Measurements from ENCODE around the gene ZNF284.

ZNF284 gene

DNA sequence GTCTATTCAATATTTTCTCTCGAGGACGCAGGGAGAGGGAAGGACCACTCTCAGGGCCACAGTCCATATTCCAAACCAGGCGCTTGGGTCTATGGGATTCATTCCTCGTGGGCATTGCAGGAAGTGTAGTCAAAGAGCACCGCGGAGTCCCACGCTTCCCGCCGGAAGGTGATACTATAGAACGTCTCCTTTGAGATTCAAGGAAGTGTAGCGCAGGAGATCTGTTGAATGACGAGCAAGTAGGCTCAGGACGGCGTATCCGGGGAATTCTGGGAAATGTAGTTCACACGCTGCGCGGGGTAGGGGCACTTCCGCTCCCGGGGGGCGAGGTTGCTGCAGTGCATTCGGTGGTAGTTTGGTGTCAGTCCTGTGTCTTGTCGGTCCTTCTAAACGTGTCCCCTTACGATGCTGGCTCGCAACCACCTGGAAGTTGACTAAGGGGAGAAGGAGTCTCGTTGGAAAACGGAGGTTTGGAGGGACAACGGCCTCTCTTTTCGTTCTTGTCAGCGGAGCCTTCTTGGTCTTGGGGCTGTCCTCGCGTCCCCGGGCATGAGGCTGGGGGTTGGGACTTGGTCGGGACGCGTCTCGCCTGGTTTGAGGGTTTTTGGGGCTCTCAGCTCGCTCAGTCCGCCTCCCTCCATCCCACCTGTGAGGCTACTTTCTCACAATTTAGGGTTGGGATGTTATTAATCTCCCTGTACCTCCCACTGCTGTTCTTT lies at the start of gene ZNF284:
TSS of gene ZNF284 (plus strand) at position 336 of the 719 bp plus-strand sequence. CDS start 4,231 bp downstream, outside the sequence.
- peak; percentile 14 for DNase-seq

DNA sequence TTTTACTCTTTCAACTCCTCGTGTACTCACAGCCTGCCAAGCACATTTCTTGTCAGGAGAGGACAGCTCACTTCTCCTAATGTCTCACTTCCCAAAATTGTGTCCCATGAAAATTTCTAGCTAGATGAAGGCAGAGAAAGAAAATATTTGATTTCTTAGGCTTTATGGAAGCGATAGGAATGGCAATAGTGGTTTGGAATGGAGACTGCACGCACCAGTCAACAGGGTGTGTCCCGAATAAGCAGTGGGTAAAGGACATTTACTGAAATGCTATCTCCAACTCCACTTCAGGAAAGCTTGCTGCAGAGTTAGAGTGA lies 47.1 kb upstream of the ZNF284 start:
- no peak for DNase-seq

DNA sequence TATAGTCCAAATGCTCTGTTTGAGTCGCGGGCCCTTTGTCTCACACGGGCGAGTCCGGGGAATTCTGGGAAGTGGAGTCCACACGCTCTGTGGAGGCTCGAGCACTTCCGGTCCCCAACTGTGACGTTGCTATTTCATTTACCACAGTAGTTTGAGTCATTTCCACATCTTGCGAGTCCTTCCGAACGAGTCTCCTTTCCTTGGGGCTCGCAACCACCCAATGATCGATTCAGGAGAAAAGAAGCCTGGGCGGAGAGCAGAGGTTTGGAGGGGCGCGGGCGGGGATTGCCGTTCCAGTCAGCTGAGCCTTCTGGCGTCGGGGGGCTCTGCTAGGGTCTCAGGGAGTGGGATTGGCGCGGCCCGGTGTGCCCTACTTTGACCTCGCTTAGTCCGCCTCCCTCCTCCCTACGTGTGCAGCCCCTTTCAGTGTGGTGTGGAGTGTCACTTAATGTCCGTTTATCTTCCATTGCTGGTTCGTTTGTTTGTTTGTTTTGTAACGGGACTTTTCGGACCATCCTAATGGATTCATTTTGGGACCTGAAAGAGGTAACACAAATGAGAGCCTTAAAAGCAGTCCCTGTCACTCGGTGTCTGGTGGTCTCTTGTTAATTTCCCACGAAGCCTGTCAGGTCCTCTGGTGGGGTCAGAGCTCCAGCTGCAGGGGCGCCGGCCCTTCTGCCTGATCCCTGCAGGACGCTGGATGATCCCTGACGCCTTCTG lies 46.6 kb upstream of the ZNF284 start, which contains the start of gene ZNF222:
TSS of gene ZNF222 (plus strand) at position 163 of the 720 bp plus-strand sequence. CDS start at position 221, 58 bp downstream.
- DNase-seq: no peak

DNA sequence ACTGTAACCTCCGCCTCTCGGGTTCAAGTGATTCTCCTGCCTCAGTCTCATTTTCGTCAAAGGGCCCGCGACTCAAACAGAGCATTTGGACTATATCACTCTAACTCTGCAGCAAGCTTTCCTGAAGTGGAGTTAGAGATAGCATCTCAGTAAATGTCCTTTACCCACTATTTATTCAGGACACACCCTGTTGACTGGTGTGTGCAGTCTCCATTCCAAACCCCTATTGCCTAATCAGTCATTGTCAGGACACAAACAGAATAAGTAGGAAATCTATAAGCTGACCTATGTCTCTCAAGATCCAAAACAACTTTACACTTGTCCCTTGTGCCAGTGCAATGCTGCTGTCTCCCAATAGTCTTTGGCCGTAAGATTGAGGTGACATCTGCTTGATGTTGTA lies 45.3 kb upstream of the ZNF284 start:
- no peak for DNase-seq

DNA sequence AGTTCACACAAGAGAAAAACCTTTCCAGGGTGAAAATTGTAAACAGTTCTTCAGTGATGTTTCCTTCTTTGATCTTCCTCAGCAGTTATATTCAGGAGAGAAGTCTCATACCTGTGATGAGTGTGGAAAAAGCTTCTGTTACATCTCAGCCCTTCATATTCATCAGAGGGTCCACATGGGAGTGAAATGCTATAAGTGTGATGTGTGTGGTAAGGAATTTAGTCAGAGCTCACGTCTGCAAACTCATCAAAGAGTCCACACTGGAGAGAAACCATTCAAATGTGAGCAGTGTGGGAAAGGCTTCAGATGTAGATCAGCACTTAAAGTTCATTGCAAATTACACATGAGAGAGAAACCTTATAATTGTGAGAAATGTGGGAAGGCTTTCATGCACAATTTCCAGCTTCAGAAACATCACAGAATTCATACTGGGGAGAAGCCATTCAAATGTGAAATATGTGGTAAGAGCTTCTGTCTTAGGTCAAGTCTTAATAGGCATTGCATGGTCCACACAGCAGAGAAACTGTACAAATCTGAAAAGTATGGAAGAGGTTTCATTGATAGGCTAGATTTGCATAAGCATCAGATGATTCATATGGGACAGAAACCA lies 39.9 kb upstream of the ZNF284 start:
- DNase-seq: no peak

DNA sequence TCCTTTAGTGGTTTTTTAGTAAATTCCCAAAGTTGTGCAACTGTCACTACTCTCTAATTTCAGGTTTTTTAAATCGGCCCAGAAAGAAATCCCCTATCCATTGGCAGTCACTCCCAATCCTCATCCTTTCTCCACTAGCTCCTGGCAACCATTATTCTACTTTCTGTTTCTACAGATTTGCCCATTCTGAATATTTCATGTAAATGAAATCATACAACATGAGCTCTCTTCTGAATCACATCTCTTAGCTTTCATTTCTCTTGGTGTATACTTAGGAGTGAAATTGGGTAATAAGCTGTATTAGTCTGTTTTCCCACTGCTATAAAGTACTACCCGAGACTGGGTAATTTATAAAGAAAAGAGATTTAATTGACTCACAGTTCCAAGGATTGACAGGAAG lies 29.8 kb upstream of the ZNF284 start:
- DNase-seq: no peak

DNA sequence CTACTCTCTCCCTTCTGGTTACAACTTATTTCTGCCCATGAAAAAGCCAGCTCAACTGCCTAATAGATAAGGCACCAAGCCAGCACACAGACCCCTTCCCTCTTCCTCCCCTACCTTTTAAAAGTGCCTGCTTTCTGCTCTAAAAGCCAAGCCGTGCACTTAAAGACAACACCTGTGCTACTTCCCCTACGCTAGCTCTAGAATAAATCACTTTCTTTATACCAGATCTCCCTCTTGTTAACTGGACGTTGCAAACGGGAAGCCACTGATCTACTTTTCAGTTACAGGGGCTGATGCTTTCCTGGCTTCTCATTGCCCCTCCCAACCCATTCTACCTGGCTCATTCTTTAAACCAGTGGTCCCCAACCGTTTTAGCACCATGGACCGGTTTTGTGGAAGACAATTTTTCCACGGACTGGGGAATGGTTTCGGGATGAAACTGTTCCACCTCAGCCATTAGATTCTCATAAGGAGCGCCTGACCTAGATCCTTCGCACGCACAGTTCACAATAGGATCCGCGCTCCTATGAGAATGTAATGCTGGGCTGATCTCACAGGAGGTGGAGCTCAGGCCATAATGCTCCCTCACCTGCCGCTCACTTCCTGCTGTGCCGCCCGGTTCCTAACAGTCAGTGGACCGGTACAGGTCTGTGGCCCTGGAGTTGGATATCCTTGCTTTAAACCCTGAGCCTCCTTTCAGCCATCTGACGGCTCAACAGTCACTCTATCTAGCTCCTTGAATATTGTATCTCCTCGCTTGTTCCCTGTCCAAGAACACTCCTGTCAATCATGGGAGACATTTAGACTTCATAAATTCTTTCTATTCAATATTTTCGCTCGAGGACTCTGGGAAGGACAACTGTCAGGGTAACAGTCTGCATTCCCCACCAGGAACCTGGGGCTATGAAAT lies 21.0 kb upstream of the ZNF284 start:
- no peak for DNase-seq

DNA sequence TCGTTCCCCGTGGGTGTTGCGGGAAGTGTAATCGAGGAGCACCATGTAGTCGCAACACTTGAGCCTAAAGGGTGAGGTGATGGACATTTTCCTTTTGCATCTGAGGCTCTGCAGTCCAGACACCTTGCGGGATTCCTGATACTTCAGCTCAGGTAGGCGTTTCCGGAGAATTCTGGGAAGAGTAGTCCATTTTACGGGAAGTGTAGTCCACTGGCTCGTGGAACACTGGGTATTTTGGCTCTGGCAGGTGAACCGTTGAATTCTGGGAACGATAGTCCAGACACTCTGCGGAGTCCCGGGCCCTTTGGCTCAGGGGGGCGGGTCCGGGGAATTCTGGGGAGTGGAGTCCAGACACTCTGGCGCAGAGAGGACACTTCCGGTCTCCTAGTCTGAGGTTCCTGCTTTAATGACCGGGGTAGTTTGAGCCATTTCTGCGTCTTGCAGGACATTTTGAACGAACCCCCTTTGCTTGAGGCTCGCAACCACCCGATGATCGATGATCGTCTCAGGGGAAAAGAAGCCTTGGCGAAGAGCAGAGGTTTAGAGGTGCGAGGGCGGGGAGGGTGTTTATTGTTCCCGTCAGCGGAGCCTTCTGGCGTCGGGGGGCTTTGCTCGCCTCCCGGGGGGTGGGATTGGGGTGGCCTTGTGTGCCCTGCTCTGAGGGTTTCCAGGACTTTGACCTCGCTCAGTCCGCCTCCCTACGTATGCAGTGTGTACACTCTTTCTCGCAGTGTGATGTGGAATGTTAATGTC lies 20.1 kb upstream of the ZNF284 start, which contains the start of gene ZNF223:
TSS of gene ZNF223 (plus strand) at position 387 of the 753 bp plus-strand sequence. CDS start 3,141 bp downstream, outside the sequence.
- peak; percentile 66 for DNase-seq

DNA sequence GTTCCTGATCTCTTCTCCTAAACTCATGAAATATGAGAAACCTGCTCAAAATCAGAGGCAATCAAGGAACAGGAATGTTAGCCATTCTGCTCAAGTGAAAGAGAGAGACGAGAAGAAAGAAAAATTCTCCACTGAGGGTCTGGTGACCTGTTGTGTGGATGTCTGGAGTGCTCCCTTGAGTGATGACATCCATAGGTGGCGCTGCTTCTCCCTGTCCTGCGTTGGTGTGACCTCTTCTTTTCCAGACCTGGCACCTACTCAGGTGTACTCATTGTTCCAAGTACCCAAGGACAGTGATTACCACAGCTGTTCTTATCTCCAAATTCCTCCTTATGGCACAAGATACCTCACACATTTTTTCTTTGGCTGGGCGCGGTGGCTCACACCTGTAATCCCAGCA lies 16.1 kb upstream of the ZNF284 start:
- DNase-seq: no peak

DNA sequence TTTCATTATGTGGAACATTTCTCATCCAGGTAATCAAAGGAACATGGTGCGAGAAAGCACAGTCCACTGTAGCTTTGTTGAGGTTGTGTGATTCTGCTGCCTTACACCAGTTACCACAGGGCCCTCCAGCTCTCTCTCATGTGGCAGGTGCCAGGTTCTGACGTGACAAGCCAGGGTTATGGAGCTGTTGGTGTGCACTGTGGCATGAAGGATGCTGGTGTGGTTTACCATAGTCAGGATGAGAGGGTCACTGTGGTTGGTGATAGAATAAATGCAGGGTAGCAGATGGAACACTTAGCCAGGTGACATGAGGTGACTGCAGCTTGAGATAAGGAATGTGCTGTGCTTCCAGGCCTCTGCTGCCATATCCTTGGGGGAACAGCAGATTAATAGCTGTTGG lies 12.7 kb upstream of the ZNF284 start:
- DNase-seq: no peak

DNA sequence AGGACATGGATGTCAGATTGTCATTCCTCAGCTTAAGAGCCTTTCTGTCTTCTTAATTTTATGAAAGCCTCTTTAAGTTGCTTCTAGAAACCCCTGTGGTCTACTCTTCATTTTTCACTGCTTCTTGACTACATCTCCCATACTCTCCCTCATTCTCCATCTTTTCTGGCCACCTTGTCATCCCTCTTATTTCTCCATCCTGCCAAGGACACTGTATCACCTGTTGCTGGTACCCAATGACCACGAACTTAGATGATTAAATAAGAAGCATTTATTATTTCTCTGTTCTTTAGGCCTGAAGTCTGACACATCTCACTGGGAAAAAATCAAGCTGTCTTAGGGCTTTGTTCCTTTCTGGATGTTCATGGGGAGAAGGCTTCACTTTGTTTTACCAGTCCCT lies 10.9 kb upstream of the ZNF284 start:
- no peak for DNase-seq

DNA sequence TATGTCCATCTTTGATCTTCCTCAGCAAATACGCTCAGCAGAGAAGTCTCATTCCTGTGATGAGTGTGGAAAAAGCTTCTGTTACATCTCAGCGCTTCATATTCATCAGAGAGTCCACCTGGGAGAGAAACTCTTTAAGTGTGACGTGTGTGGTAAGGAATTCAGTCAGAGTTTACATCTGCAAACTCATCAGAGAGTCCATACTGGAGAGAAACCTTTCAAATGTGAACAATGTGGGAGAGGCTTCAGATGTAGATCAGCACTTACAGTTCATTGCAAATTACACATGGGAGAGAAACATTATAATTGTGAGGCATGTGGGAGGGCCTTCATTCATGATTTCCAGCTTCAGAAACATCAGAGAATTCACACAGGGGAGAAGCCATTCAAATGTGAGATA lies 5.7 kb upstream of the ZNF284 start:
- DNase-seq: no peak

DNA sequence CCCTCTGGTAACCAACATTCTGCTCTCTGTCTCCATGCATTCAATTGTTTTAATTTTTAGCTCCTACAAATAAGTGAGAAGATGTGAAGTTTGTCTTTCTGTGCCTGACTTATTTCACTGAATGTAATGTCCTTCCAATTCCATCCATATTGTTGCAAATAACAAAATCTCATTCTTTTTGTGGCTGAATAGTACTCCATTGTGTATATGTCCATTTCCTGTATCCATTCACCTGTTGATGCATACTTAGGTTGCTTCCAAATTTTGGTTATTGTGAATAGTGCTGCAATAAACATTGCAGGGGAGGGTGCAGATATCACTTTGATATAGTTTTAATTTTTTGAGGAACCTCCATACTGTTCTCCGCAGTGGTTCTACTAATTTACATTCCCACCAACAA lies 2.5 kb upstream of the ZNF284 start:
- DNase-seq: no peak

DNA sequence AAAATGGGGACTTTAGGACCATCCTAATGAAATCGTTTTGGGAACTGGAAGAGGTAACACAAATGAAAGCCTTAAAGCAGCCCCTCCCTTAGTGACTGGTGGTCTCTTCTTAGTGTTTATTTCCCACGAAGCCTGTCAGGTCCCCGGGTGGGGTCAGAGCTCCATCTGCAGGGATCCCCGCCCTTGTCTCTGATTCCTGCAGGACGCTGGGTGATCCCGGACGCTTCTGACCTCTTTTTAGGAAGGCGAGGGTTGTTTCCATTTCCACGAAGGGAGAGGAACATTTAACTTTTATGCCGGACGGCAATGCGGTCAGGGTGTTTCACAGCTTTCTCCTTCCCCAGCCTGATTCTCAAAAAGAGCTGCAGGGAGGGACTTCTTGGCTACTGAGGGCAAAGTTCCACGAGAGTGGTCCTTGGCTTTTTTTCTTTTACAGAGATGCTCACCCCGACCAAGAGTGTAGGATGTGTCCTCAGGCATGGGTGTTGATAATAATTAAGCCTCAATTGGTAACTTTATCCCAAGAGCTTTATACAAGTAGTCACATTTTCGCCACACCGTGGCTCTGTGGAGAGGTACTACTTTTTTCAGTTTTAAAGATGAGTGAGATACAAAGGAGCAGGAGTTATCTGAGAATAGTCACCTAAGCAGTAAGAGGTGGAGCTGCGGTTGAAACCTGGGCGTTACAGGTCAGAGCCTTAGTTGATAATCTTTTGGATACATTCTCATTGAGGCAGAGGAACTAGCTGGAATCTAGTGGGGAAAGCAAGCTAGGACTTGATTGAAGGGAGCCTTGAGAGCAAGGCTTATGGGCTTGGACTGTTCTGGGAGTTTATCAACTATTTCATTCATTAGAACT lies 813 bp downstream of the ZNF284 start:
- no peak for DNase-seq

DNA sequence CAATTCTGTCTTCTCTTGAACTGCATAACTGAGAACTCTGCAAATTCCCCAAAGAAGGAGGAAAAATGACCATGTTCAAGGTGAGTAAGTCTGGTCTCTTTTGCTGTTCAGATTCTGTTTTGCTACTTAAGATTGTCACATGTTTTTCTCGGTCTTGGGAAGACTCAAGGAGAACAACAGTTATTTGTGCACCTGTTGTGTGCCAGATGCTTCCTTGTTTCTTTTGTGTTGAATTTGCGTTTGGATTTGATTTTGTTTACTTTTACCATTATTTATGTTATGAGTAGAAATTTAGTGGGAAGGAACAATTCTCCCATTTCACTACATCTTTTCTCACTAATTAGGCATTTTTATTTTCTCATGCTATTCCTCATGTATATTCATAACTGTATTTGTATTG lies 4.4 kb downstream of the ZNF284 start:
- no peak for DNase-seq

DNA sequence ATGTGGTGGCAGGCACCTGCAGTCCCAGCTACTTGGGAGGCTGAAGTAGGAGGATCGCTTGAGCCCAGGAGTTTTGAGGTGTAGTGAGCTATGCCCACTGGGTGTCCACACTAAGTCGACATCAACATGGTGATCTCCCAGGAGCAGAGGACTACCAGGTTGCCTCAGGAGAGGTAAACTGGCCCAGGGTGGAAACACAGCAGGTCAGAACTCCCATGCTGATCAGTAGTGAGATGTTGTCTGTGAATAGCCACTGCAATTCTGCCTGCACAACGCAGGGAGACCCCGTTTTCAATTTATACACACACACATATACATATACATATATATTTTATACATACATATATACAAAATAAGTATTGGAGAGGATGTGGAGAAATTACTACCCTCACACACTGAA lies 20.1 kb downstream of the ZNF284 start:
- no peak for DNase-seq

DNA sequence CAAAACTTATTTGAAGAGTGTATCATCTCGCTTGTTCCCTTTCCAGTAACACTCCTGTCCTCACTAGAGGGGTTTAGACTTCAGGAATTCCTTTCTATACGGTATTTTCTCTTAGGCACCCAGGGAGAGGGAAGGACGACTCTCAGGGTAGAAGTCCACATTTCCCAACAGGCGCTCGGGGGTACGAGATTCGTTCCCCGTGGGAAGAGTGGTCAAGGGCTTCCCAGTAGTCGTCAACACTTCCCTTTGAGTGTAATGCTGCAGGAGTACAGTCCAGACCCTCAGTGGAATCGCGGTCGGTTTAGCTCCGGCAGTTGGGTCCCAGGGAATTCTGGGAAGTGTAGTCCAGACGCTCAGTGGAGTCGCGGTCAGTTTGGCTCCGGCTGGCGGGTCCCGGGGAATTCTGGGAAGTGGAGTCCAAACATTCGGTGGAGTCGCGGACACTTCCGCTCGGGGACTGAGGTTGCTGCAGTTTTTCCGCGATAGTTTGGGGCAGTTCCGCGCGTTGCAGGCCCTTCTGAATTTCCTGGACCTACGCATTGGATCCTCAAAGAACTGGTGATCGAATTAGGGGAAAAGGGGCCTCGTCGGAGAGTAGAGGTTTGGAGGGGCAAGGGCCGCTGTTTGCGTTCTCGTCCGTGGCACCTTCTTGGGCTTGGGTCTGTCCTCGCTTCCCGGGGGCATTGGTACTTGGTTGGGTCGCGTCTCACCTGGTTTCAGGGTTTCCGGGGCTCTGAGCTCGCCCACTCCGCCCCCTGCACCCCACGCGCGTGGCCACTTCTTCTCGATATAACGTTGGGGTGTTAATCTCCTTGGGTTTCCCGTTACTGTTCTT lies 22.2 kb downstream of the ZNF284 start, which contains the start of gene ZNF224:
TSS of gene ZNF224 (plus strand) at position 431 of the 835 bp plus-strand sequence. CDS start 3,513 bp downstream, outside the sequence.
- peak; percentile 55 for DNase-seq

DNA sequence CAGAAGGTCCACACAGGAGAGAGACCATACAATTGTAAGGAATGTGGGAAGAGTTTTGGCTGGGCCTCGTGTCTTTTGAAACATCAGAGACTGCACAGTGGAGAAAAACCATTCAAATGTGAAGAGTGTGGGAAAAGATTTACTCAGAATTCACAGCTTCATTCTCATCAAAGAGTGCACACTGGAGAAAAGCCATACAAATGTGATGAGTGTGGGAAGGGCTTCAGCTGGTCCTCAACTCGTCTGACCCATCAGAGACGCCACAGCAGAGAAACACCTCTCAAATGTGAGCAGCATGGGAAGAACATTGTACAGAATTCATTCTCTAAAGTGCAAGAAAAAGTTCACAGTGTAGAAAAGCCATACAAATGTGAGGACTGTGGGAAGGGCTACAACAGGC lies 35.8 kb downstream of the ZNF284 start:
- DNase-seq: no peak

DNA sequence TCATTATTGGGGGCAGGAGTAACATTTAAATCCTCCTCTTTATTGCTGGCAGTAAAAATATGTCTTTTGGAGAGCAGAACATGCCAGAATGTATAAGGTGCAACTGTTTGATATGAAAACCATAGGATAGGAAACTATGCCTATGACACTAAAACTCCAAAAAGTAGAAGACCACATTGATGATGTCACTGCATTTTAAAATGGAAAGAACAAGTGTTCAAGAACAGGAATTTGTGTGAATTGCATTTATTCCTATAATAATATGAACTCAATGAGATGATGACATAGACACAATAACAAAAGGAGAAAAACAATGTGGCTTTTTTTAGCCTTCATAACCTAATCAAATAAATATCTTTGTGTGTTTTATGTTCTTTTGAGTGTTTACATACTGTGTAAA lies 37.5 kb downstream of the ZNF284 start:
- DNase-seq: no peak

DNA sequence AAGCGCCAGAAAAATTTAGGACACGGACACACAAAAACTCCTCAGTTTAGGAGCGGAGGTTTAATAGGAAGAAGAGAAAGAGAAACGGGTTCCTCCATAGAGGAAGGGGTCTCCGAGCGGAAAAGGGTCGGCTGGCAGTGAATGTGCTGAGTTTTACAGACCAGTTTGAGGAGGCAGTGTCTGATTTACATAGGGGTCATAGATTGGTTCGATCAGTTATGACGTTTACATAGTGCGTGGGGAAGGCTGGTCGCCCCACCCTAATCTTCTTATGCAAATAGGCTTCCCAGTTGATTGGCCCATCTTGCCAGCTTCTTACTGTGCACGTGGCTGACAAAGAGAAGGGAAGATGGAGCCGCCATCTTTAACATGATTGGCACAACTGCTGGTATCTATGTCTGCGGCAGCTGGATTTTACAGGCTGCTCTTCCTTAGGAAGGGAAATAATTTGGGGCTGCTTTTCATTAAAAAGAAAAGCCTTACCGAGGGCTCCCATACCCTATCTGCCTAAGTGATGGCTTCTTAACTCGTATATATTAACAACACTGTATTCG lies 40.0 kb downstream of the ZNF284 start:
- no peak for DNase-seq

Data from GOT3 (cell line).